Fibroblast of skin of back (primary cell): ENCODE data around the gene ATP1A1.

Experiments
- DNase-seq: peaks from one replicate; pipeline ENCODE4 v3.0.0-alpha.2; 2013

The ATP1A1 gene

GRCh38 chr1:116372191-116372590 lies 853 bp upstream of the ATP1A1 start:
- DNase-seq = no peak

GRCh38 chr1:116373431-116374352 lies 648 bp downstream of the ATP1A1 start:
- DNase-seq = peak; percentile 56

- DNase-seq = peak; percentile 7
These were observed 1.5 kb downstream of the ATP1A1 start for GRCh38 chr1:116374353-116375147.

GRCh38 chr1:116375148-116375886 lies 2.3 kb downstream of the ATP1A1 start:
- no peak for DNase-seq

GRCh38 chr1:116375887-116376728 lies 3.1 kb downstream of the ATP1A1 start:
- peak; percentile 65 for DNase-seq

- peak; percentile 50 for DNase-seq
These were observed 3.7 kb downstream of the ATP1A1 start for GRCh38 chr1:116376729-116377086.

- peak; percentile 92 for DNase-seq
These were observed 4.8 kb downstream of the ATP1A1 start for GRCh38 chr1:116377541-116378529.

- peak; percentile 24 for DNase-seq
These were observed 6.1 kb downstream of the ATP1A1 start for GRCh38 chr1:116379057-116379630.

- DNase-seq = no peak
These were observed 6.8 kb downstream of the ATP1A1 start for GRCh38 chr1:116379674-116380498.

- no peak for DNase-seq
These were observed 7.6 kb downstream of the ATP1A1 start for GRCh38 chr1:116380499-116381242.

GRCh38 chr1:116382321-116382720 lies 9.3 kb downstream of the ATP1A1 start:
- peak; percentile 18 for DNase-seq

GRCh38 chr1:116382857-116383483 lies 9.9 kb downstream of the ATP1A1 start:
- DNase-seq = no peak

- no peak for DNase-seq
These were observed 13.0 kb downstream of the ATP1A1 start for GRCh38 chr1:116386042-116386441.

- no peak for DNase-seq
These were observed 14.5 kb downstream of the ATP1A1 start for GRCh38 chr1:116387551-116387950.

GRCh38 chr1:116388122-116388521 lies 15.1 kb downstream of the ATP1A1 start:
- DNase-seq = no peak

- no peak for DNase-seq
These were observed 16.0 kb downstream of the ATP1A1 start for GRCh38 chr1:116389013-116389412.

GRCh38 chr1:116389686-116390085 lies 16.6 kb downstream of the ATP1A1 start:
- DNase-seq = no peak

GRCh38 chr1:116390195-116390594 lies 17.2 kb downstream of the ATP1A1 start:
- no peak for DNase-seq
